ENCODE measurements around the gene C17orf107. TPM values are rescaled to one million over a fixed set of nuclear protein-coding genes. Genes with fewer than 3 reads are reported as not detected.
"Not testable (repeated sequence)": the region's sequence is repeated elsewhere in the genome, so short reads cannot be mapped to it uniquely, and the experiment has no call there.

Gene C17orf107
- total RNA-seq, 2 experiments from 2014 or later: 1.9 to 3.0 TPM

DNA sequence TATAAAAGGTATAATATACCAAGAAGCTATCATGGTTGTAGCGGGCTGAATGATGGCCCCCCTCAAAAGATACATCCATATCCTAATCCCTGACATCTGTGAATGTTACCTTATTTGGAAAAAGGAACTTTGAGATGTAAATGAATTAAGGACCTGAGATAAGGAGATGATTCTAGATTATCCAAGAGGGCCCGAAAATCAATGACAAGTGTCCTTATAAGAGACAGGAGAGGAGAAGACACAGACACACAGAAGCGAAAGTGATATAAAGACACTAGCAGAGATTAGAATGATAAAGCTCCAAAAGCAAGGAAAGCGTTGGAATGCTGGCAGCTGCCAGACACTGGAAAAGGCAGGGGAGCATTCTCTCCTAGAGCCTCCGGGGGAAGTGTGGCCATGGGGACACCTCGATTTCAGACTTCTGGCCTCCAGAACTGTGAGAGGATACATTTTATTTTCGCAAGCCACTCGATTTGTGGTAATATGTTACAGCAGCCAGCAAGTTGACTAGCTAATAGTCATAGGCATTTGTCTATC, 20.2 kb downstream of the C17orf107 start:
- DNase-seq (no peak), ATAC-seq (ENCODE audit: low read depth) (no peak)
- Mint-ChIP-seq H3K36me3 (peaks cover 2% of the 10 kb centered on the region), H3K4me1 (peaks cover 2% of the 10 kb centered on the region), H3K9me3 (no peaks in the 10 kb centered on the region), H3K27me3 (no peaks in the 10 kb centered on the region), H3K4me3 (no peak overlapping the region), H3K27ac (no peak overlapping the region)
- POLR2A ChIA-PET: interaction anchor here (0.7 kb wide), 1 partner anchor 20 kb away, joined by 3 read pairs; the partner anchor contains the start of genes RNF167 and SLC25A11

DNA sequence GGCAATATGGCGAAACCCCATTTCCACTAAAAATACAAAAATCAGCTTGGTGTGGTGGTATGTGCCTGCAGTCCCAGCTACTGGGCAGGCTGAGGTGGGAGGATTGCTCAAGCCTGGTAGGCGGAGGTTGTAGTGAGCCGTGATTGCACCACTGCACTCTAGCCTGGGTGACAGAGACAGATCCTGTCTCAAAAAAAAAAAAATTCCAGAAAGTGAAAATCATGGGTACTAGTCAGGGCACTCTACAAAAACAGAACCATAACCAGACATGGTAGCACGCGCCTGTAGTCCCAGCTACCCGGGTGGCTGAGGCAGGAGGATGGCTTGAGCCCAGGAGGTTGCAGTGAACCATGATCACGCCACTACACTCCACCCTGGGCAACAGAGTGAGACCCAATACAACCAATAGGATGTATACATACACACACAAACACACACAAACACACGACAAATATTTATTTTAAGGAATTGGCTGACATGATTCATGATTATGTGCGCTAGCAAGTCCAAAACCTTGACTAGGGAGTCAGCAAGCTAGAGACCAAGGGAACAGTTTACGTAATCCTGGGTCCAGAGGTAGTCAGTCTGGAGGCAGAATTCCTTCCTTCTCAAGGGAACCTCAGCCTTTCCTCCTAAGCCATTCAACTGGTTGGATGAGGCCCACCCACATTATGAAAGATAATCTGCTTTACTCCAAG, 21.2 kb downstream of the C17orf107 start:
- Mint-ChIP-seq H3K4me3 (no peak overlapping the region), H3K36me3 (peaks cover 2% of the 10 kb centered on the region), H3K27ac (no peak overlapping the region), H3K27me3 (no peaks in the 10 kb centered on the region), H3K4me1 (peaks cover 2% of the 10 kb centered on the region), H3K9me3 (no peaks in the 10 kb centered on the region)
- DNase-seq: no peak
- POLR2A ChIA-PET: interaction anchor here (0.7 kb wide), 1 partner anchor 19 kb away, joined by 3 read pairs; the partner anchor contains the start of genes RNF167 and SLC25A11
- no peak for ATAC-seq (ENCODE audit: low read depth)

DNA sequence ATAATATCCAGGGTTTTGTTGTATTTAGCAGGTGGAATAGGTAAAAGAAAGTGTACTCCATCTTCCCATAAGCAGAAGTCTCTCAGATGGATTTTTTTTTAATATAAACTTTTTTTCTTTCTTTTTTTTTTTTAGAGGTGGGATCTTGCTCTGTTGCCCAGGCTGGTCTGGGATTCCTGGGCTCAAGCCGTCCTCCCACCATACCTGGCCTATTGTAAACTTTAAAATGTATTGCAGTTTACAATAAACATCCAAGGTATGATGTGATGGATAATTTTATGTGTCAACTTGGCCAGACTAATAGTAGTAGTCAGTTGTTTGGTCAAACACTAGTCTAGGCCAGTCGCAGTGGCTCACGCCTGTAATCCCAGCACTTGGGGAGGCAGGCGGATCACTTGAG, 22.0 kb downstream of the C17orf107 start:
- Mint-ChIP-seq H3K4me3 (no peak overlapping the region), H3K27ac (no peak overlapping the region), H3K36me3 (peaks cover 2% of the 10 kb centered on the region), H3K27me3 (no peaks in the 10 kb centered on the region), H3K9me3 (no peaks in the 10 kb centered on the region), H3K4me1 (peaks cover 2% of the 10 kb centered on the region)
- POLR2A ChIA-PET: no interaction called here
- no peak for DNase-seq
- no peak for ATAC-seq (ENCODE audit: low read depth)

- H3K36me3 Mint-ChIP-seq: peaks cover 27% of the 10 kb centered on the region
- H3K27me3 Mint-ChIP-seq; H3K9me3 Mint-ChIP-seq; DNase-seq; H3K27ac Mint-ChIP-seq; H3K4me3 Mint-ChIP-seq; H3K4me1 Mint-ChIP-seq; ATAC-seq (ENCODE audit: low read depth): not testable (repeated sequence)
- POLR2A ChIA-PET: interaction anchor here (0.6 kb wide), 1 partner anchor 56 kb away, joined by 4 read pairs; no protein-coding TSS in a partner anchor
Observed at GRCh38 chr17:4926577-4927335, 27.4 kb downstream of the C17orf107 start.

- no peak for ATAC-seq (ENCODE audit: low read depth)
- POLR2A ChIA-PET: interaction anchor here (1.0 to 1.1 kb wide), 2 partner anchors 16 to 17 kb away, joined by 3 read pairs; no protein-coding TSS in a partner anchor
Observed at GRCh38 chr17:4928881-4929280, 29.5 kb downstream of the C17orf107 start.

GRCh38 chr17:4931963-4932362, 32.6 kb downstream of the C17orf107 start, which contains the start of gene GP1BA:
Gene GP1BA (plus strand): TSS chr17:4932277. CDS start chr17:4932605, 328 bp downstream.
- DNase-seq (no peak), ATAC-seq (ENCODE audit: low read depth) (no peak)
- POLR2A ChIA-PET: no interaction called here
- peaks cover 27% of the 10 kb centered on the region for H3K4me1 Mint-ChIP-seq
- H3K36me3 Mint-ChIP-seq: peaks cover 46% of the 10 kb centered on the region
- no peaks in the 10 kb centered on the region for H3K9me3 Mint-ChIP-seq
- H3K27ac Mint-ChIP-seq: peak within 1 kb of the TSS; percentile 60
- no peak within 1 kb of the TSS for H3K4me3 Mint-ChIP-seq
- H3K27me3 Mint-ChIP-seq: no peaks in the 10 kb centered on the region

More at GRCh38 chr17:4928881-4929280, 29.5 kb downstream of the C17orf107 start:
- Mint-ChIP-seq H3K36me3 (peaks cover 34% of the 10 kb centered on the region), H3K4me1 (peaks cover 12% of the 10 kb centered on the region), H3K27me3 (no peaks in the 10 kb centered on the region), H3K4me3 (no peak overlapping the region), H3K9me3 (no peaks in the 10 kb centered on the region), H3K27ac (no peak overlapping the region)
- DNase-seq: no peak

DNA sequence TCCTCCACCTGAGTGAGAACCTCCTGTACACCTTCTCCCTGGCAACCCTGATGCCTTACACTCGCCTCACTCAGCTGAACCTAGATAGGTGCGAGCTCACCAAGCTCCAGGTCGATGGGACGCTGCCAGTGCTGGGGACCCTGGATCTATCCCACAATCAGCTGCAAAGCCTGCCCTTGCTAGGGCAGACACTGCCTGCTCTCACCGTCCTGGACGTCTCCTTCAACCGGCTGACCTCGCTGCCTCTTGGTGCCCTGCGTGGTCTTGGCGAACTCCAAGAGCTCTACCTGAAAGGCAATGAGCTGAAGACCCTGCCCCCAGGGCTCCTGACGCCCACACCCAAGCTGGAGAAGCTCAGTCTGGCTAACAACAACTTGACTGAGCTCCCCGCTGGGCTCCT, 33.4 kb downstream of the C17orf107 start:
- no peak for ATAC-seq (ENCODE audit: low read depth)
- H3K9me3 Mint-ChIP-seq: no peaks in the 10 kb centered on the region
- POLR2A ChIA-PET: no interaction called here
- no peak overlapping the region for H3K27ac Mint-ChIP-seq
- no peak for DNase-seq
- H3K4me1 Mint-ChIP-seq: peaks cover 30% of the 10 kb centered on the region
- no peak overlapping the region for H3K4me3 Mint-ChIP-seq
- H3K27me3 Mint-ChIP-seq: no peaks in the 10 kb centered on the region
- peaks cover 45% of the 10 kb centered on the region for H3K36me3 Mint-ChIP-seq

GRCh38 chr17:4933646-4934045, 34.3 kb downstream of the C17orf107 start:
- no peaks in the 10 kb centered on the region for H3K9me3 Mint-ChIP-seq
- peaks cover 45% of the 10 kb centered on the region for H3K36me3 Mint-ChIP-seq
- no peak for DNase-seq
- peak overlapping the region; percentile 52 for H3K27ac Mint-ChIP-seq
- no peak for ATAC-seq (ENCODE audit: low read depth)
- no peaks in the 10 kb centered on the region for H3K27me3 Mint-ChIP-seq
- POLR2A ChIA-PET: interaction anchor here (0.8 to 1.3 kb wide), 4 partner anchors 34 to 97 kb away, joined by 3 read pairs; no protein-coding TSS in a partner anchor
- H3K4me3 Mint-ChIP-seq: no peak overlapping the region
- peaks cover 33% of the 10 kb centered on the region for H3K4me1 Mint-ChIP-seq

DNA sequence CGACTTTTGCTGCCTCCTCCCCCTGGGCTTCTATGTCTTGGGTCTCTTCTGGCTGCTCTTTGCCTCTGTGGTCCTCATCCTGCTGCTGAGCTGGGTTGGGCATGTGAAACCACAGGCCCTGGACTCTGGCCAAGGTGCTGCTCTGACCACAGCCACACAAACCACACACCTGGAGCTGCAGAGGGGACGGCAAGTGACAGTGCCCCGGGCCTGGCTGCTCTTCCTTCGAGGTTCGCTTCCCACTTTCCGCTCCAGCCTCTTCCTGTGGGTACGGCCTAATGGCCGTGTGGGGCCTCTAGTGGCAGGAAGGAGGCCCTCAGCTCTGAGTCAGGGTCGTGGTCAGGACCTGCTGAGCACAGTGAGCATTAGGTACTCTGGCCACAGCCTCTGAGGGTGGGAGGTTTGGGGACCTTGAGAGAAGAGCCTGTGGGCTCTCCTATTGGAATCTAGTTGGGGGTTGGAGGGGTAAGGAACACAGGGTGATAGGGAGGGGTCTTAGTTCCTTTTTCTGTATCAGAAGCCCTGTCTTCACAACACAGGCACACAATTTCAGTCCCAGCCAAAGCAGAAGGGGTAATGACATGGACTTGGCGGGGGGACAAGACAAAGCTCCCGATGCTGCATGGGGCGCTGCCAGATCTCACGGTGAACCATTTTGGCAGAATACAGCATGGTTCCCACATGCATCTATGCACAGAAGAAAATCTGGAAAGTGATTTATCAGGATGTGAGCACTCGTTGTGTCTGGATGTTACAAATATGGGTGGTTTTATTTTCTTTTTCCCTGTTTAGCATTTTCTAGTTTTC, 35.0 kb downstream of the C17orf107 start:
- Mint-ChIP-seq H3K4me1 (peaks cover 38% of the 10 kb centered on the region), H3K4me3 (peak overlapping the region; percentile 3), H3K27ac (peak overlapping the region; percentile 52), H3K27me3 (no peaks in the 10 kb centered on the region), H3K9me3 (no peaks in the 10 kb centered on the region), H3K36me3 (peaks cover 42% of the 10 kb centered on the region)
- peak; percentile 35 for ATAC-seq (ENCODE audit: low read depth)
- DNase-seq: no peak
- POLR2A ChIA-PET: interaction anchor here (0.8 to 1.3 kb wide), 7 partner anchors 9 to 96 kb away, joined by 3 to 4 read pairs (median 3); partner anchors contain the start of gene PFN1

DNA sequence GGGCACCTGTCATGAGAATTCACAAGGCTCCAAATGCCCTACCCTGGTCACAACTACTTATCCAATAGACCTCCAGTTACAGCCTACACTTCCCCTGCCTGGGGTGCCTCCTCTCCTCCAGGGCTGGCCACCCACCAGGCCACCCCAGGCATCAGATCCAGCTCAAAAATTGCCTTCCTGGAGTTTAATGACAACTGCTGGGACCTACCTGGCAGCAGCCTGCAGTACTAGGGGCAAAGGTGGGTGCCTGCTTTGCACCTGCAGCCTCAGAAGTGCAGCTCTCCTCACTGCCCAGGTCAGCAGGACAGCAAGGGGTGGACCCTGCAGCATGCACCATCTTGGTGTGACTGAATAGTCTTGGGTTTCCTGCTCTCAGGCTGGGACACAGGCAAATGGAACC, 36.3 kb downstream of the C17orf107 start:
- H3K9me3 Mint-ChIP-seq: no peaks in the 10 kb centered on the region
- POLR2A ChIA-PET: interaction anchor here (1.5 to 2.1 kb wide), 2 partner anchors 9 to 27 kb away, joined by 5 to 6 read pairs; no protein-coding TSS in a partner anchor

GRCh38 chr17:4936436-4936835, 37.1 kb downstream of the C17orf107 start:
- POLR2A ChIA-PET: interaction anchor here (0.5 to 2.1 kb wide), 5 partner anchors 9 to 27 kb away, joined by 3 to 6 read pairs (median 4); no protein-coding TSS in a partner anchor
- no peak for DNase-seq
- H3K4me3 Mint-ChIP-seq: no peak overlapping the region
- peak overlapping the region; percentile 44 for H3K27ac Mint-ChIP-seq
- no peaks in the 10 kb centered on the region for H3K9me3 Mint-ChIP-seq
- no peak for ATAC-seq (ENCODE audit: low read depth)
- H3K36me3 Mint-ChIP-seq: peaks cover 37% of the 10 kb centered on the region
- no peaks in the 10 kb centered on the region for H3K27me3 Mint-ChIP-seq
- H3K4me1 Mint-ChIP-seq: peaks cover 36% of the 10 kb centered on the region

More for the DNA sequence above, 36.3 kb downstream of the C17orf107 start:
- H3K27ac Mint-ChIP-seq: no peak overlapping the region
- H3K4me1 Mint-ChIP-seq: peaks cover 37% of the 10 kb centered on the region
- no peaks in the 10 kb centered on the region for H3K27me3 Mint-ChIP-seq
- H3K36me3 Mint-ChIP-seq: peaks cover 39% of the 10 kb centered on the region
- no peak for DNase-seq
- H3K4me3 Mint-ChIP-seq: no peak overlapping the region
- no peak for ATAC-seq (ENCODE audit: low read depth)

- POLR2A ChIA-PET: interaction anchor here (1.0 kb wide), 1 partner anchor 20 kb away, joined by 3 read pairs; no protein-coding TSS in a partner anchor
- Mint-ChIP-seq H3K36me3 (peaks cover 41% of the 10 kb centered on the region), H3K9me3 (no peaks in the 10 kb centered on the region), H3K4me3 (no peak overlapping the region), H3K27me3 (no peaks in the 10 kb centered on the region), H3K27ac (no peak overlapping the region), H3K4me1 (peaks cover 43% of the 10 kb centered on the region)
- ATAC-seq (ENCODE audit: low read depth) (no peak), DNase-seq (no peak)
Observed at GRCh38 chr17:4937553-4937952, 38.2 kb downstream of the C17orf107 start.

Measured in activated naive CD8-positive, alpha-beta T cell treated with anti-CD3 and anti-CD28 coated beads, Interleukin-2, amount 10 ng/mL, durations not matched to agents 7 days and 5 days (primary cell).